ENCODE measurements around the gene FOXA2.

FOXA2 gene

DNA sequence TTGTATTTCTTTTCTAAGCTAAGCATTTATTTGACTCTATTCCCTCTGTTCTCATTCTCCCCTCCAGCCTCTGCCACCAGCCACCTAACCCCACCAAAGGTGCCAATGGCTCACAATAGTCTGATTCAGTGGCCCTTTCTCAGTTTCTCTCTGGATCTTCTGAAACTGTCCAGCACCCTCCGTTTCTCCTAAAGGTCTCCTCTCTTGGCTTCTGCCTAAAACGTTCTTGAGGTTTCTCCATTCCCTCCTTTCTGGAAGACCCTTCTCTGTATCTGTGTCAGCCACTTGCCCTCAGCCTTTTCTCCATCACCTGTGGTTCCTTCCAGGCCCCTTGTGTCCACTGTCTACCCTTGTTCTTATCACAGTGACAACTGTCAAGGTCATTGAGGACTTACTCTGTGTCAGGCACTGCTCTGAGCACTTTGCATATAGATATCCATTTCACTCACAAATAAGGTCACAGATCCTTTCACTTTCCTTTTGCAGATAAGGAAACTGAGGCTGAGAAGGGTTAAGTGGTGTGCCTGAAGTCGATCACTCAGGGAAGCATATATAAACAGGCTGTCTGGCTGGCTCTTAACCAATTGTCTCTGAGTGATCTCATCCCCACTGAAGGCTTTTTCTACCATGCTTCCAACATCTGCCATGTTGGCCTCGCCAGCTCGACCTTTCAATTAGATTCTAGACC, 48.1 kb downstream of the FOXA2 start:
- CTCF ChIA-PET: no interaction called here
- DNase-seq (ENCODE audit: low read depth, low spot score): no peak
- TF ChIP-seq, protein P1, sequence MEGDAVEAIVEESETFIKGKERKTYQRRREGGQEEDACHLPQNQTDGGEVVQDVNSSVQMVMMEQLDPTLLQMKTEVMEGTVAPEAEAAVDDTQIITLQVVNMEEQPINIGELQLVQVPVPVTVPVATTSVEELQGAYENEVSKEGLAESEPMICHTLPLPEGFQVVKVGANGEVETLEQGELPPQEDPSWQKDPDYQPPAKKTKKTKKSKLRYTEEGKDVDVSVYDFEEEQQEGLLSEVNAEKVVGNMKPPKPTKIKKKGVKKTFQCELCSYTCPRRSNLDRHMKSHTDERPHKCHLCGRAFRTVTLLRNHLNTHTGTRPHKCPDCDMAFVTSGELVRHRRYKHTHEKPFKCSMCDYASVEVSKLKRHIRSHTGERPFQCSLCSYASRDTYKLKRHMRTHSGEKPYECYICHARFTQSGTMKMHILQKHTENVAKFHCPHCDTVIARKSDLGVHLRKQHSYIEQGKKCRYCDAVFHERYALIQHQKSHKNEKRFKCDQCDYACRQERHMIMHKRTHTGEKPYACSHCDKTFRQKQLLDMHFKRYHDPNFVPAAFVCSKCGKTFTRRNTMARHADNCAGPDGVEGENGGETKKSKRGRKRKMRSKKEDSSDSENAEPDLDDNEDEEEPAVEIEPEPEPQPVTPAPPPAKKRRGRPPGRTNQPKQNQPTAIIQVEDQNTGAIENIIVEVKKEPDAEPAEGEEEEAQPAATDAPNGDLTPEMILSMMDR (IDR thresholded peaks at IDR 0.05; ENCODE audit: insufficient read depth, low read length, missing control alignments): no peak
- no peak overlapping the region for H3K4me3 ChIP-seq (ENCODE audit: low read depth, low read length)
- POLR2A ChIA-PET: no interaction called here

DNA sequence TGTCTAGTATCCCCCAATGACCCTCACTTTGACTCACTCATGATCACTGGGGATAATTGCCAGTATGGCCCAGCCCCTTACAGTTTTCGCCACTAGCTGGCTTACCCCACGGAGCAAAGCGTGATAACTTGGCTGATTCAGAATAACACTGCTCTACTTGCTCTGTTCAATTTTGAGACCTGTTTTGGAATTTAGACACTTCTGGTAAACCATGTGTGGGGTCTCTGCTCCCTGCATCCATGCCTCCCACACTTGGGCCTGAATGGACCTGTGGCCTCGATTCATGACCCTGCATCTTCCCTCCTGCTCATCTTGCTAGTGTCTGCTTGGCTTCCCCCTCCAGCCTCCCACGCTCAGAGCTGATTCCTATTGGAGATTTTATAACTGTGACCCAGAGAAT, 48.9 kb downstream of the FOXA2 start:
- H3K4me3 ChIP-seq (ENCODE audit: low read depth, low read length): no peak overlapping the region
- POLR2A ChIA-PET: no interaction called here
- CTCF ChIA-PET: no interaction called here
- TF ChIP-seq, protein P1 (IDR thresholded peaks at IDR 0.05; ENCODE audit: insufficient read depth, low read length, missing control alignments): no peak
- DNase-seq (ENCODE audit: low read depth, low spot score): no peak

DNA sequence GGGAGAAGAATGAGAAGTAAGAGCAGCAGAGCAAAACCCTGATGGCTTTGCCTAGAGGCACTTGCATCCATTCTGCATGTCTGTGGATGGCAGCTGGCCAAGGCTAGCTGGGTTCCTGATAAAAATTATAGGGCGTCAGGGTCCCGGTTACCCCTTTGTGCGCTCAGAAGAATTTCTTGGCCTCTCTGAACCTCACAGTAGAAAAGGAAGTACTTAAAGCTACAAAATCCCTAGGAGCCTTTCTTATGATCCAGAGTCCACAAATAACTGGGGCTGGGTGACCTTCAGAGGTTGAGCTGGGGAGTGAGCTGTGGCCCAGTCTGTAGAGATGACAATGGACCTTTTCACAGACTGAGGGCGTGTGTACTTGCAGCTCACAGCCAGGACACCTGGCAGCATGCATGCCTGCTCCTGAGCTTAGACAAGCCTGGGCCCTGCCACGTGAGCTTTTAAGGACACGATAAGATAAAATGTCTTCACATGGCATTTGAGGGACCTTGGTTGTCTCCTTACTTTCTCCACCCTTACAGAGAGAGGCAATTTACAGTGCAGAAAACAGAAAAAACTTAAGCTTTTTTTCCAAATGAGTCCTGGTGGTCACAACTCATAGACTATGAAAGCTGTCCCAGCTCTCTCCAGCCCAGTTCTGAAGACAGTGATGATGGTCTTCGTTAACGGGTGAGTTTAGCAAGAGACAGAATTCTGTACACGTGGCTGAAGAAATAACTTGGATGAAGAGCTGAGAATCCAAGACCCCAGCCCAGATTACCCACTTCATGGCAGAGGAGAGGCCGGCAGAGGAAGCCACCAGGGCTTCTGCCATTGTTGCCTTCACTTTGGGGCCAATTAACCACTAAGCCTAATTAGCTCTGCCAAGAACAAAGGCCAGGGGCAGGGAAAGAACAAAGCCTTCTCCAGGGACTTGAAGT, 50.3 kb downstream of the FOXA2 start:
- no peak for DNase-seq (ENCODE audit: low read depth, low spot score)
- ChIA-PET POLR2A (no interaction called here), CTCF (no interaction called here)
- TF ChIP-seq, protein P1 (IDR thresholded peaks at IDR 0.05; ENCODE audit: insufficient read depth, low read length, missing control alignments): no peak
- no peak overlapping the region for H3K4me3 ChIP-seq (ENCODE audit: low read depth, low read length)

DNA sequence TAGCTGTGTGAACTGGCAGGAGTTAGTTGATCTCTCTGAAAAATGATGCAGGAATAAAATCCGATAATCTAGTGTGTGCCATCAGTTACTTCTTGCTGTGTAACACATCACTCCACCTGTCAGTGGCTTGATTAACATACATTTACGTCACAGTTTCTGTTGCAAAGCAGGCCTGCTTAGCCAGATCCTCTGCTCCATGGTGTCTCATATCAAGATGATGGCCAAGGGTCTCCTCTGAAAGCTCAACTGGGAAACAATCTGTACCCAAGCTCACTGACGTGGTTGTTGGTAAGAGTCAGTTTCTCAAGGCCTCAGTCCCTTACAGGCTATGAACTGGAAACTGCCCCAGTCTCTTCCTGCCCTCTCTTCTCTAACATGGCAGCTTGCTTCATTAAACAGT, 51.8 kb downstream of the FOXA2 start:
- no peak overlapping the region for H3K4me3 ChIP-seq (ENCODE audit: low read depth, low read length)
- CTCF ChIA-PET: no interaction called here
- no peak for DNase-seq (ENCODE audit: low read depth, low spot score)
- TF ChIP-seq, protein P1 (IDR thresholded peaks at IDR 0.05; ENCODE audit: insufficient read depth, low read length, missing control alignments): no peak
- POLR2A ChIA-PET: no interaction called here

DNA sequence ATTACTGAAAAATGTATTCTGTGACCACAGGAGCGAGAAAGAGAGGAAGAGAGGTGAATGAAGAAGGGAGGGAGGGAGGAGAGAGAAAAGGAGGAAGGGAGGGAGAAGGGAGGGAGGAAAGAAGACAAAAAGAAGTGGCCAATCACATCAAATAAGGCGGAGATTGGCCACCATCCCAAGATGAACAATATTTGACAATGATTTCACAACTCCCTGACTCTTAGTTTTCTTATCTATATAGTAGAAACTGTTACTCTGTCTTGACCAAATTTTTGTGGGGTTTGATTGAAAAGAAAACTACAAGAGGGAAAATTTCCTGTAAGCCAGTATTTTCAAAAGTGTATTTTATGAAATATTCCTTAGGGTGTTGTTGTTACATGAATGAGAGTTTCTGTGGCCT, 52.6 kb downstream of the FOXA2 start:
- POLR2A ChIA-PET: no interaction called here
- no peak overlapping the region for H3K4me3 ChIP-seq (ENCODE audit: low read depth, low read length)
- TF ChIP-seq, protein P1 (IDR thresholded peaks at IDR 0.05; ENCODE audit: insufficient read depth, low read length, missing control alignments): no peak
- no peak for DNase-seq (ENCODE audit: low read depth, low spot score)
- CTCF ChIA-PET: no interaction called here

DNA sequence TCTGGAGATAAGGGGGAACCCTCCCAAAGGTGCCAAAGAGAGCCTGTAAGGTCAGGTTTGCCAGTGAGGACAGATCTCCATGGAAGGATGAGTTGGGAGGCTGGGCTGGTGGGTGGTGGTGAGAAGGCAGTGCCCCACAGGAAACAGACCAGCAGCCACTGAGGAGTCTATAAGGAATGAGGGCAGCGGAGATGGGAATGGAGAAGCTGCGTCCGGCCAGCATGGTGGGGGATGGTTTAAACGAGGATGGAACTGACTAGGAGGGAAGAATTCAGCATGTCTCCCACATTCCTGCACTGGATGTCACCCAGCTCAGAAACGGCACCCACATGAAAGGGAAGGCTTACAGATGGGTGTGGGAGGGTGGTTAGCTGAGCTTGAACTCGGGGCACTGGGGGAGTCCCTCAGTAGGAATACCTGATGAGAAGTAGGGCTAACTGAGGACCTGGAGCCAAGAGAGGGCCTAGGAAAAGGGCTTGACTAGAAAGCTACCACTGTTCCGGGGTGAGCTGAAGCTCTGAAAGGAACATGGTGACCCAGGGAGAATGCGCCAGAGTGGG, 53.2 kb downstream of the FOXA2 start:
- H3K4me3 ChIP-seq (ENCODE audit: low read depth, low read length): no peak overlapping the region
- no peak for DNase-seq (ENCODE audit: low read depth, low spot score)
- TF ChIP-seq, protein P1 (IDR thresholded peaks at IDR 0.05; ENCODE audit: insufficient read depth, low read length, missing control alignments): no peak
- ChIA-PET CTCF (no interaction called here), POLR2A (no interaction called here)
